Measurements from ENCODE around the gene WWOX. TPM values are rescaled to one million over a fixed set of nuclear protein-coding genes. Genes with fewer than 3 reads are reported as not detected.

Gene WWOX
- total RNA-seq, 6 experiments from 2014 or later: 0.46 to 3.4 (median 1.3) TPM

GRCh38 chr16:78310990-78311561 lies 211.6 kb downstream of the WWOX start:
- TF ChIP-seq CTCF (IDR thresholded peaks at IDR 0.05): no peak
- H3K4me3 Mint-ChIP-seq: no peak overlapping the region
- H3K27me3 Mint-ChIP-seq (ENCODE audit: insufficient read depth): no peaks in the 10 kb centered on the region; the same call in 1 of the 2 replicates
- no peaks in the 10 kb centered on the region; the same call in 1 of the 2 replicates for H3K36me3 Mint-ChIP-seq (ENCODE audit: low read depth)
- no peak overlapping the region for H3K27ac Mint-ChIP-seq
- DNase-seq: no peak
- H3K9me3 Mint-ChIP-seq: peaks cover 67% of the 10 kb centered on the region
- no peaks in the 10 kb centered on the region for H3K4me1 Mint-ChIP-seq (ENCODE audit: low read depth)

GRCh38 chr16:78311831-78312230 lies 212.4 kb downstream of the WWOX start:
- DNase-seq: no peak
- no peaks in the 10 kb centered on the region for H3K4me1 Mint-ChIP-seq (ENCODE audit: low read depth)
- H3K27ac Mint-ChIP-seq: no peak overlapping the region
- peaks cover 63% of the 10 kb centered on the region for H3K9me3 Mint-ChIP-seq
- no peak for TF ChIP-seq CTCF (IDR thresholded peaks at IDR 0.05)
- peaks cover 2% of the 10 kb centered on the region; the same call in 1 of the 2 replicates for H3K36me3 Mint-ChIP-seq (ENCODE audit: low read depth)
- H3K27me3 Mint-ChIP-seq (ENCODE audit: insufficient read depth): no peaks in the 10 kb centered on the region; the same call in none of the 2 replicates
- H3K4me3 Mint-ChIP-seq: no peak overlapping the region

- Mint-ChIP-seq H3K27me3 (ENCODE audit: insufficient read depth) (no peaks in the 10 kb centered on the region; the same call in none of the 2 replicates), H3K9me3 (peaks cover 48% of the 10 kb centered on the region), H3K4me1 (ENCODE audit: low read depth) (no peaks in the 10 kb centered on the region), H3K4me3 (no peak overlapping the region), H3K36me3 (ENCODE audit: low read depth) (peaks cover 5% of the 10 kb centered on the region; the same call in 1 of the 2 replicates), H3K27ac (no peak overlapping the region)
- no peak for DNase-seq
- no peak for TF ChIP-seq CTCF (IDR thresholded peaks at IDR 0.05)
These were observed 218.2 kb downstream of the WWOX start for GRCh38 chr16:78317564-78318240.

- Mint-ChIP-seq H3K27ac (no peak overlapping the region), H3K4me3 (no peak overlapping the region), H3K27me3 (ENCODE audit: insufficient read depth) (no peaks in the 10 kb centered on the region; the same call in 1 of the 2 replicates), H3K36me3 (ENCODE audit: low read depth) (peaks cover 4% of the 10 kb centered on the region; the same call in 1 of the 2 replicates), H3K9me3 (peaks cover 39% of the 10 kb centered on the region), H3K4me1 (ENCODE audit: low read depth) (no peaks in the 10 kb centered on the region)
- DNase-seq: no peak
- TF ChIP-seq CTCF (IDR thresholded peaks at IDR 0.05): no peak
These were observed 222.3 kb downstream of the WWOX start for GRCh38 chr16:78321620-78322360.

DNA sequence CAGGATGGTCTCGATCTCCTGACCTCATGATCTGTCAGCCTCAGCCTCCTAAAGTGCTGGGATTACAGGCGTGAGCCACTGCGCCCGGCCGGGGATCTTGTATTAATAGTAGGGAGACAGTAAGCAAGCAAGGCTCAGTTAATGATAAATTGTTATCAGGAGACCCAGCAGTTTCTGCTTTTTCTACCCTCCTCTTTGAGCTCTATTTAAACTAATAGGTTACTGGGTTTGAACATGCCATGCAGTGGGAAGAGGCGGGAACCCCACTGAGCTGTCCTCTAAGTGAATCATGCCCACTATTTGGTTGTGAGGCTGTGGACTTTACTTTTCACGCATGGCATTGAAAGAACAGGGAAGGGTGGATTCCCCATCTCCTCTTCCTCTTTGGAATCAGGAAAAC lies 223.9 kb downstream of the WWOX start:
- Mint-ChIP-seq H3K9me3 (peaks cover 44% of the 10 kb centered on the region), H3K27me3 (ENCODE audit: insufficient read depth) (no peaks in the 10 kb centered on the region), H3K36me3 (ENCODE audit: low read depth) (no peaks in the 10 kb centered on the region), H3K4me1 (ENCODE audit: low read depth) (no peaks in the 10 kb centered on the region), H3K27ac (no peak overlapping the region), H3K4me3 (no peak overlapping the region)
- no peak for TF ChIP-seq CTCF (IDR thresholded peaks at IDR 0.05)
- DNase-seq: no peak
